GM21528 (cell line): ENCODE data around the gene MCFD2.

Experiments used
- ATAC-seq: cut with Tn5 transposase; IDR thresholded peaks from one replicate; pipeline ENCODE4 v1.9.1; 2021; ENCODE audit warnings: mild to moderate bottlenecking, moderate library complexity; ENCODE audit not compliant: unreplicated experiment, low FRiP score

MCFD2 gene

DNA sequence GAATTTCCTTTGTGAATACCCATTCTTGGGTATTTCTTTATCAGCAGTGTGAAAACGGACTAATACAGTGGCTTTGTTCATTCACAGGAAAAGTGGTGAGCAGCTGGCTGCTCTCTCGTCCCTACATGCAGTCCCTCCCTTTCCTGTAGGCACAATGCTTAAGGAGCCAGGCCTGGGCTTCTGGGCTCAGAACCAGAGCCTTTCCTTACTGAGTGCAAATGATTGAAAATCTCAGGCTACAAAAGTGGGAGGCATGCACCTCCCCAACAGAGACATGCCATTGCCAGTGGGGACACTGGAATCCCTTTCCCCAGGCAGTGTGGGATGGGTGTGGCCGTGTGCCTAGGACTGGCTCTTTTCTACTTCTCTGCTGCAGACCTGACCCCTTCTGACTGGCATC is 61.3 kb downstream of the MCFD2 start:
- no peak for ATAC-seq

DNA sequence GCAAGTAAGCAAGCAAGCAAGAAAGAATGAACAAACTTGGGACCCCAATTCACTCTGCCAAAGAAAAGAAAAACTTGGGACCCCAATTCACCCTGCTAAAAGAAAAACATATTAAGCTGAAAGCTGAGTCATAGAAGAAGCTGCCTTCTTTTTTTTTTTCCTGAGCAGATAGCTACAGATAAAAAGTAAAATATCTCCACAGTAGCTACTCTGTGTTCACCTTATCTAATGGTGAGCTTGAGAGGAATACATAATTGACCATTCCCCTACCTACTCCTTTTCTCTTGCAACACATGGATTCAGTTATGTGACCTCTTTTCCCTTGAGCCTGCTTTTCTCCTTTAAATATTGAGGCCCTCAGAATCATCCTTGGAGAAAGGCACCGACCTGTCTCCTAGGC is 63.0 kb downstream of the MCFD2 start:
- no peak for ATAC-seq

DNA sequence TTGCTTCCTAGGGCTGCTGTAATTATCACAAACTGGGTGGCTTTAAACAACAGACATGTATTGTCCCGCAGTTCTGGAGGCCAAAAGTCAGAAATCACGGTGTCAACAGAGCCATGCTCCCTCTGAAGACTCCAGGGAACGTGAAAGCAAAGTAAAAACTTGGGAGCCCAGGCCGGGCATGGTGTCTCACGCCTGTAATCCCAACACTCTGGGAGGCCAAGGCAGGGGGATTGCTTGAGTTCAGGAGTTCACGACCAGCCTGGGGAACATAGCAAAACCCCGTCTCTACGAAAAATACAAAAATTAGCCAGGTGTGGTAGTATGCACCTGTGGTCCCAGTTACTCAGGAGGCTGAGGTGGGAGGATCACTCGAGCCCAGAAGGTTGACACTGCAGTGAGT is 63.5 kb downstream of the MCFD2 start:
- no peak for ATAC-seq
